SU-DHL-6 (cell line): Measurements from ENCODE around the gene SOX6.
"Not testable (repeated sequence)": the region's sequence is repeated elsewhere in the genome, so short reads cannot be mapped to it uniquely, and the experiment has no call there.

Experiments used
- H2AFZ ChIP-seq: fragments of 200-600 bp; sonication (generic); 2 replicates; pipeline ENCODE4 v1.6.1; 2014; ENCODE audit warnings: low read depth, mild to moderate bottlenecking, moderate library complexity, mixed read lengths, antibody characterized with exemption, low read length; ENCODE audit not compliant: severe bottlenecking
- H3F3A ChIP-seq: fragments of 200-600 bp; shearing (Covaris generic); 2 replicates; pipeline ENCODE4 v1.6.0; 2016; ENCODE audit warnings: antibody characterized with exemption, mild to moderate bottlenecking; ENCODE audit not compliant: insufficient read depth
- H3K27ac ChIP-seq: fragments of 200-600 bp; sonication (generic); 2 replicates; pipeline ENCODE4 v1.5.1; 2016; ENCODE audit warnings: low read depth, mild to moderate bottlenecking, low read length, moderate library complexity, mixed read lengths
- H3K27me3 ChIP-seq: fragments of 200-600 bp; sonication (generic), shearing (Covaris generic); 2 replicates; pipeline ENCODE4 v1.6.0; 2014; ENCODE audit warnings: mild to moderate bottlenecking, low read length
- H3K36me3 ChIP-seq: fragments of 200-600 bp; sonication (generic); 2 replicates; pipeline ENCODE4 v1.6.1; 2014; ENCODE audit warnings: mild to moderate bottlenecking, low read length, mixed read lengths
- H3K4me2 ChIP-seq: fragments of 300-600, 200-600 bp; shearing (Covaris generic), sonication (generic); 2 replicates; pipeline ENCODE4 v1.6.0; 2014; ENCODE audit warnings: low read length, low read depth, mild to moderate bottlenecking; ENCODE audit not compliant: poor library complexity, severe bottlenecking
- H3K4me3 ChIP-seq: fragments of 200-600 bp; sonication (generic); 2 replicates; pipeline ENCODE4 v1.5.1; 2014; ENCODE audit warnings: antibody characterized with exemption, low read length, mild to moderate bottlenecking, mixed read lengths; ENCODE audit not compliant: insufficient read depth, poor library complexity, severe bottlenecking
- H3K79me2 ChIP-seq: fragments of 200-600 bp; sonication (generic); 2 replicates; pipeline ENCODE4 v1.6.1; 2014; ENCODE audit warnings: mild to moderate bottlenecking, low read length, moderate library complexity; ENCODE audit not compliant: insufficient read depth
- H3K9ac ChIP-seq: fragments of 200-600 bp; sonication (generic); 2 replicates; pipeline ENCODE4 v1.7.0; 2014; ENCODE audit warnings: mild to moderate bottlenecking, low read length
- H3K9me2 ChIP-seq: fragments of 200-600 bp; sonication (generic); replicated peaks from 2 replicates; pipeline ENCODE4 v1.6.1; 2014; ENCODE audit warnings: low read length; ENCODE audit not compliant: insufficient read depth
- H3K9me3 ChIP-seq: fragments of 200-600 bp; sonication (generic); 2 replicates; pipeline ENCODE4 v1.6.1; 2014; ENCODE audit warnings: low read length, mixed read lengths; ENCODE audit not compliant: insufficient read depth
- H4K20me1 ChIP-seq: fragments of 200-600 bp; sonication (generic); 2 replicates; pipeline ENCODE4 v1.6.1; 2014; ENCODE audit warnings: low read depth, mild to moderate bottlenecking, antibody characterized with exemption, low read length, moderate library complexity, mixed read lengths
- EZH2phosphoT487 ChIP-seq: fragments of 200-600 bp; sonication (generic), shearing (Covaris generic); conservative IDR thresholded peaks from 2 replicates; pipeline ENCODE4 v1.6.1; 2018; ENCODE audit warnings: mild to moderate bottlenecking, antibody characterized with exemption, low read length, moderate library complexity, mixed read lengths
- TF ChIP-seq, protein P1 (sequence below): fragments of 200-600 bp; sonication (generic); IDR thresholded peaks from one replicate; pipeline ENCODE4 v1.5.1; 2017; ENCODE audit warnings: antibody characterized with exemption, mild to moderate bottlenecking, low read length, moderate library complexity; ENCODE audit not compliant: insufficient read depth, poor library complexity, severe bottlenecking

SOX6 gene

DNA sequence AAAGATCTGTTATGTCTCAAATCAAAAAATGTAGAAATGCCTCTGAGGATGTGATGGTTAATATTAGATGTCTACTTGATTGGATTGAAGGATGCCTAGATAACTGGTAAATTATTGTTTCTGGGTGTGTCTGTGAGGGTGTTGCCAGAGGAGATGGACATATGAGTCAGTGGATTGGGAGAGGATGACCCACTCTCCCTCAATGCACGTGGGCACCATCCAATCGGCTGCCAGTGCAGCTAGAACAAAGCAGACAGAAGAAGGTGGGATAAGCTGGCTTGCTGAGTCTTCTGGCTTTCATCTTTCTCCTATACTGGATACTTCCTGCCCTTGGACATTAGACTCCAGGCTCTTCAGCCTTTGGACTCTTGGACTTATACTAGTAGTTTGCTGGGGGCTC lies 430.3 kb downstream of the SOX6 start:
- TF ChIP-seq EZH2phosphoT487, result no peak
- TF ChIP-seq, protein P1, sequence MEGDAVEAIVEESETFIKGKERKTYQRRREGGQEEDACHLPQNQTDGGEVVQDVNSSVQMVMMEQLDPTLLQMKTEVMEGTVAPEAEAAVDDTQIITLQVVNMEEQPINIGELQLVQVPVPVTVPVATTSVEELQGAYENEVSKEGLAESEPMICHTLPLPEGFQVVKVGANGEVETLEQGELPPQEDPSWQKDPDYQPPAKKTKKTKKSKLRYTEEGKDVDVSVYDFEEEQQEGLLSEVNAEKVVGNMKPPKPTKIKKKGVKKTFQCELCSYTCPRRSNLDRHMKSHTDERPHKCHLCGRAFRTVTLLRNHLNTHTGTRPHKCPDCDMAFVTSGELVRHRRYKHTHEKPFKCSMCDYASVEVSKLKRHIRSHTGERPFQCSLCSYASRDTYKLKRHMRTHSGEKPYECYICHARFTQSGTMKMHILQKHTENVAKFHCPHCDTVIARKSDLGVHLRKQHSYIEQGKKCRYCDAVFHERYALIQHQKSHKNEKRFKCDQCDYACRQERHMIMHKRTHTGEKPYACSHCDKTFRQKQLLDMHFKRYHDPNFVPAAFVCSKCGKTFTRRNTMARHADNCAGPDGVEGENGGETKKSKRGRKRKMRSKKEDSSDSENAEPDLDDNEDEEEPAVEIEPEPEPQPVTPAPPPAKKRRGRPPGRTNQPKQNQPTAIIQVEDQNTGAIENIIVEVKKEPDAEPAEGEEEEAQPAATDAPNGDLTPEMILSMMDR, result no peak
- Histone ChIP-seq H4K20me1 (no peaks in the 10 kb centered on the region), H3K9ac (no peak overlapping the region), H3K4me3 (no peak overlapping the region), H3K9me2 (no peaks in the 10 kb centered on the region), H3F3A (no peaks in the 10 kb centered on the region), H3K4me2 (no peak overlapping the region), H3K9me3 (no peaks in the 10 kb centered on the region), H3K27ac (no peak overlapping the region), H3K36me3 (no peaks in the 10 kb centered on the region), H3K79me2 (no peaks in the 10 kb centered on the region), H2AFZ (no peak overlapping the region), H3K27me3 (no peaks in the 10 kb centered on the region)

DNA sequence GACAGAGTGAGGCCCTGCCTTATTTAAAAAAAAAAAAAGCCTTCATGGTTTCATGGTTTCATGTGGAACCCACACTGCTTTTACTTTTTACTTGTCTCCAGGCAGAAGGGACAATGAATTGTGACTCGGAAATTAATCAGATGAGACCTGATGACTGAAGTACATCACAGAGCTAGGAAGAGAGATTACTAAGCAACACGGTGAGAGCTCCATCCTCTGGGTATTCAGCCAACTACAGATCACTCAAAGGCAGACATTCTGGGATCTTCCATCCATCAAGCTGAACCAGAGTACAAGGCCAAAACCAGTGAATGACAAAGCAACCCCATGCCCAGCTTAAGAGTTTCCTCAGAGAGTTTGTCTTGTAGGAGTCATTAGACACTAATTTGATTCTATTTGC lies 433.2 kb downstream of the SOX6 start:
- Histone ChIP-seq H3K27me3 (no peaks in the 10 kb centered on the region), H3F3A (no peaks in the 10 kb centered on the region), H3K4me2 (no peak overlapping the region), H4K20me1 (no peaks in the 10 kb centered on the region), H3K9me3 (no peaks in the 10 kb centered on the region), H3K27ac (no peak overlapping the region), H3K9ac (no peak overlapping the region), H3K36me3 (no peaks in the 10 kb centered on the region), H3K9me2 (no peaks in the 10 kb centered on the region), H3K79me2 (no peaks in the 10 kb centered on the region), H3K4me3 (no peak overlapping the region), H2AFZ (no peak overlapping the region)
- TF ChIP-seq, protein P1, result no peak
- no peak for TF ChIP-seq EZH2phosphoT487

DNA sequence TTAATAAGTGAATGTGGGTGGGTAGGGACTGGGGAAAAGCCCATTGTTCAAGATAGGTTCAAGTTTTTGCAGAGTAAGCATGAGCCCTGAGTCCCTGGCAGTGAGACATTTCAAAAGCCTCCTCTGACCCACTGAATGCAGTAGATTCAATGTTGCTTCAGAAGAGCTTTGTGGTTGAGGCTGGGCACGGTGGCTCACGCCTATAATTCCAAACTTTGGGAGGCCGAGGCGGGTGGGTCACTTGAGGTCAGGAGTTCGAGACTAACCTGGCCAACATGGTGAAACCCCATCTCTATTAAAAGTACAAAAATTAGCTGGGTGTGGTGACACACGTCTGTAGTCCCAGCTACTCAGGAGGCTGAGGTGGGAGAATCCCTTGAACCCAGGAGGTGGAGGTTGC lies 433.6 kb downstream of the SOX6 start:
- not testable (repeated sequence) for H3K9me2 ChIP-seq, H3K27ac ChIP-seq, H3K79me2 ChIP-seq, H2AFZ ChIP-seq, H3K4me3 ChIP-seq, H3F3A ChIP-seq, H3K27me3 ChIP-seq, H4K20me1 ChIP-seq, H3K36me3 ChIP-seq, H3K9me3 ChIP-seq, H3K9ac ChIP-seq, H3K4me2 ChIP-seq

- Histone ChIP-seq H3K4me2 (no peak overlapping the region), H3K9me3 (no peaks in the 10 kb centered on the region), H3F3A (no peaks in the 10 kb centered on the region), H3K27ac (no peak overlapping the region), H3K36me3 (no peaks in the 10 kb centered on the region), H3K79me2 (no peaks in the 10 kb centered on the region), H4K20me1 (no peaks in the 10 kb centered on the region), H3K9ac (no peak overlapping the region), H3K4me3 (no peak overlapping the region), H2AFZ (no peak overlapping the region), H3K9me2 (no peaks in the 10 kb centered on the region), H3K27me3 (no peaks in the 10 kb centered on the region)
- TF ChIP-seq EZH2phosphoT487, result no peak
- TF ChIP-seq, protein P1, result no peak
These were observed 435.3 kb downstream of the SOX6 start for GRCh38 chr11:15920856-15921629.
